Ishikawa (cell line): ENCODE results near the gene NAA38.

Source experiments
- CEBPB ChIP-seq: IDR thresholded peaks from 2 replicates; pipeline ENCODE4 v1.6.1; 2012
- CREB1 ChIP-seq: IDR thresholded peaks from 2 replicates; pipeline ENCODE4 v1.6.1; 2012; ENCODE audit warnings: low read depth
- EGR1 ChIP-seq: IDR thresholded peaks from 2 replicates; pipeline ENCODE4 v1.6.1; 2012
- EP300 ChIP-seq: IDR thresholded peaks from 2 replicates; pipeline ENCODE4 v1.6.1; 2012; ENCODE audit warnings: borderline replicate concordance
- FOXM1 ChIP-seq: IDR thresholded peaks from 2 replicates; pipeline ENCODE4 v1.6.1; 2012; ENCODE audit warnings: low read depth, borderline replicate concordance
- MAX ChIP-seq: IDR thresholded peaks from 2 replicates; pipeline ENCODE4 v1.6.1; 2012
- NFIC ChIP-seq: IDR thresholded peaks from 2 replicates; pipeline ENCODE4 v1.6.1; 2012
- RAD21 ChIP-seq: IDR thresholded peaks from 2 replicates; pipeline ENCODE4 v1.6.1; 2012; ENCODE audit warnings: low read depth
- REST ChIP-seq: IDR thresholded peaks from 2 replicates; pipeline ENCODE4 v1.6.1; 2012; ENCODE audit warnings: low read depth, mild to moderate bottlenecking
- TAF1 ChIP-seq: IDR thresholded peaks from 2 replicates; pipeline ENCODE4 v1.6.1; 2012; ENCODE audit warnings: low read depth, mild to moderate bottlenecking
- TCF12 ChIP-seq: IDR thresholded peaks from 2 replicates; pipeline ENCODE4 v1.6.1; 2012; ENCODE audit warnings: low read depth
- TEAD4 ChIP-seq: IDR thresholded peaks from 2 replicates; pipeline ENCODE4 v1.6.1; 2012
- YY1 ChIP-seq: IDR thresholded peaks from 2 replicates; pipeline ENCODE4 v1.6.1; 2012; ENCODE audit warnings: low read depth
- ZBTB7A ChIP-seq: IDR thresholded peaks from 2 replicates; pipeline ENCODE4 v1.6.1; 2012; ENCODE audit warnings: low read depth
- TF ChIP-seq, protein P1 (sequence below): IDR thresholded peaks from 2 replicates; pipeline ENCODE4 v1.6.1; 2012

Gene NAA38

GRCh38 chr17:7881276-7882054 is 24.1 kb upstream of the NAA38 start:
- TF ChIP-seq TCF12 (no peak), MAX (no peak), EP300 (no peak), FOXM1 (no peak), TEAD4 (no peak), RAD21 (no peak), CEBPB (no peak), ZBTB7A (no peak), TAF1 (no peak), EGR1 (no peak), REST (no peak), YY1 (no peak), NFIC (no peak), CREB1 (no peak)
- TF ChIP-seq, protein P1, sequence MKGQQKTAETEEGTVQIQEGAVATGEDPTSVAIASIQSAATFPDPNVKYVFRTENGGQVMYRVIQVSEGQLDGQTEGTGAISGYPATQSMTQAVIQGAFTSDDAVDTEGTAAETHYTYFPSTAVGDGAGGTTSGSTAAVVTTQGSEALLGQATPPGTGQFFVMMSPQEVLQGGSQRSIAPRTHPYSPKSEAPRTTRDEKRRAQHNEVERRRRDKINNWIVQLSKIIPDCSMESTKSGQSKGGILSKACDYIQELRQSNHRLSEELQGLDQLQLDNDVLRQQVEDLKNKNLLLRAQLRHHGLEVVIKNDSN, result no peak

GRCh38 chr17:7880076-7880868 is 22.9 kb upstream of the NAA38 start:
- TF ChIP-seq TAF1 (no peak), EGR1 (no peak), MAX (no peak), YY1 (no peak), TEAD4 (no peak), CREB1 (no peak), ZBTB7A (no peak), RAD21 (no peak), FOXM1 (no peak)
- TF ChIP-seq, protein P1, result no peak

DNA sequence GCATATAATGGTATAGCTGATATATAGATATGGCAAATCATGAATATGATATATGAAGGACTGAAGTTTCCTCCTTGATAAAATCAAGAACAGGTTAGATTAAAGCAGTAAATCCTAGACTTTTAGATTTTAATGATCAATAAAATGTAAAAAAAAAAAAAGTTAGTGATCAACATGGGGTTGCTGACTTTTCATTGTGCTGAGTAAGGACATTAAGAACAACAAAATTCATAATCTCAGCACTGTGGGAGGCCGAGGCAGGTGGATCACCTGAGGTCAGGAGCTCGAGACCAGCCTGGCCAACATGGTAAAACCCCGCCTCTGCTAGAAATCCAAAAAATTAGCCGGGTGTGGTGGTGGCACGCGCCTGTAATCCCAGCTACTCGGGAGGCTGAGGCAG is 20.9 kb upstream of the NAA38 start:
- no peak for TF ChIP-seq MAX
- no peak for TF ChIP-seq TCF12
- TF ChIP-seq RAD21, result no peak
- TF ChIP-seq TEAD4, result no peak
- TF ChIP-seq CEBPB, result no peak

- no peak for TF ChIP-seq EGR1
- TF ChIP-seq FOXM1, result no peak
Observed at GRCh38 chr17:7875804-7876370, 18.5 kb upstream of the NAA38 start.

DNA sequence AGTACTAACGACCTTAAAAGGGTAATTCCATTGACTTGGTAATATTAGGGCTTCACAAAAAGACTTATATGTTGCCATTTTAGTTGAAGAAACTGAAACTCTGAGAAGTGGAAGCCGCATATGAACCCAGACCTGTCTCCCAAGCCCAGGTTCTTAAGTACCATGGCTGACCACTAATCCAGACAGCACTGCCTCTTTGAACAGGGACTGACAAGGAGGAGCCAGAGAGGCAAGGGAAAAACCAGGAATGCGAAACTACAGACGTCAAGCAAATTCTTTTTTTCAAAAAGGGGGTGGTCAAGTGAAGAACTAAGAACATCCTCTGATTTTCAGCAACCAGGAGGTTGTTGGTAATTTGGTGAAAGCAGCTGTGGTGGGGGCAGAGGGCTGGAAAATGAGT is 15.7 kb upstream of the NAA38 start:
- TF ChIP-seq EP300, result no peak

DNA sequence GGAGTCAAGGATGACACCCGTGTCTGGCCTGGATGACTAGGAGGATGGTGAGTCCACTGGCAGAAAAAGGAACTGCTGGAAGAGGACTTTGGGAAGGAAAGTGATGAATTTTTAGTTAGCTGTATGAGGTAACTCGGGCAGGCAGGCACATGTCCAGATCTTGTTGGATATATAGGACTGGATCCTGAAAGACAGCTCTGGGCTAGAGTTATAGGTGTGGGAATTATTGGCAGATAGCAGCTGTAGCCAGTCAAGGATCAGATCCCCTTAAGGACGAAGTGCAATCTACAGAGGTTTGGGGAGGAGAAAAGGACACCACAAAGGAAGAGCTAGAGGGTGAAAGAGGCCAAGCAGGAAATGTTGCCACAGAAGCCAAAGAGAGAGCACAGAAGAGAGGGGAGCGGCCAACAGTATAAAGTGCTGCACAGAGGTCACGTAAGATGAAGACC is 10.5 kb upstream of the NAA38 start:
- TF ChIP-seq, protein P1, result no peak
- TF ChIP-seq RAD21, result no peak
- TF ChIP-seq EP300, result no peak
- TF ChIP-seq TAF1, result no peak
- no peak for TF ChIP-seq ZBTB7A

GRCh38 chr17:7864995-7865650 is 7.8 kb upstream of the NAA38 start:
- TF ChIP-seq ZBTB7A (no peak), FOXM1 (no peak), EGR1 (no peak), REST (no peak), NFIC (no peak), TCF12 (no peak), YY1 (no peak)
